ENCODE results near the gene OBP2B.

The OBP2B gene

DNA sequence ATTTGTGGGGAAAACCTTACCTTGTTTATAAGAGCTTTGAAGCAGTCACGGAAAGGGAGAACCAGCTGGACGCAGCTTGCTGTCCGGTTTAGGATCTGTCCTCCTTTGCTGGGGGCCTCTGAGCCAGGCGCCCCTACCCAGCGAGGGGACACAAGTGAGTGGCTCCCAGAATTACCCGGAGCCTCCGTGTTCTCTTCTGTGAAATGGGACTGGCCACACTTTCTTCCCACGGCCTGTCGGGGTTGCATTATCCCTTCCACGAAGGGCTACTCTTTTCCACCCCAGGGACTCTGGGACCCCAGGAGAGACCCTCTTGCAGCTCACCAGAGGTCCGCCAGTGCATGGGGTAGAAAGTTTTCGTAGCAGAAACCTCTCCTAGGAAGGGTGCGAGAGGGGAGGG is 44.9 kb downstream of the OBP2B start:
- no peak for DNase-seq

DNA sequence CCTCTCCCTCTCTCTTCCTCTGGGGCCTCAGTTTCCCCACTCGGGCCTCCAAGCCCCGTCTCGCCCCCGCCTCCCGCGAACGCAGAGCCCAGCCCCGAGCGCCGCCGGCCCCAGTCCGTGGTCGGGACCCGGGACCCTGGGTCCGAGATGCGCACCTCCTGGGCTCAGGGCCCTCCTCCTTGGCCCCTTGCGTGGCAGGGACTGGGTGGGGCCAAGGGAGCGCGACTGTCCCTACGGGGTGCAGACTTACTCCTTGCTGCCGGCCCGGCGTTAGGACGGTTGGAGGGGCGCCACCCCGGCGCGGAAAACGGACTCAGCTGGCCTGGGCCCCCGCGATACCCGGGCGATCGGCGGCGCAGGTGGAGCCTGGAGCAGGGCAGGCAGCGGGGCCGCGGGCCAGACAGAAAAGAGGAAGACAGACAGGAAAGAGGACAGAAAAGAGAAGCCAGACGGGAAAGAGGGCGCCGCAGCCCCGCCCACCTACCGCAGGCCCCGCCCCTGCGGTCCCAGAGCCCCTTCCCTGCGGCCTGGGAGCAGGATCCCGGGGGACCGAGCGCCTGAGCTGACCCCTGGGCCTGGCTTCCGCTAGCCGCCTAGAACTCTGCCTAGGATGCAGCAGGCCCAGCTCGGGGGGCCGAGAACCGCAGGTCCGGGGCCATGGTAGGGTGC is 45.4 kb downstream of the OBP2B start, which contains the start of gene GBGT1:
Gene GBGT1, minus strand, starts transcription at position 411 of the 669 bp plus-strand sequence. CDS start 1,502 bp downstream, outside the sequence.
- DNase-seq, result peak; percentile 37

DNA sequence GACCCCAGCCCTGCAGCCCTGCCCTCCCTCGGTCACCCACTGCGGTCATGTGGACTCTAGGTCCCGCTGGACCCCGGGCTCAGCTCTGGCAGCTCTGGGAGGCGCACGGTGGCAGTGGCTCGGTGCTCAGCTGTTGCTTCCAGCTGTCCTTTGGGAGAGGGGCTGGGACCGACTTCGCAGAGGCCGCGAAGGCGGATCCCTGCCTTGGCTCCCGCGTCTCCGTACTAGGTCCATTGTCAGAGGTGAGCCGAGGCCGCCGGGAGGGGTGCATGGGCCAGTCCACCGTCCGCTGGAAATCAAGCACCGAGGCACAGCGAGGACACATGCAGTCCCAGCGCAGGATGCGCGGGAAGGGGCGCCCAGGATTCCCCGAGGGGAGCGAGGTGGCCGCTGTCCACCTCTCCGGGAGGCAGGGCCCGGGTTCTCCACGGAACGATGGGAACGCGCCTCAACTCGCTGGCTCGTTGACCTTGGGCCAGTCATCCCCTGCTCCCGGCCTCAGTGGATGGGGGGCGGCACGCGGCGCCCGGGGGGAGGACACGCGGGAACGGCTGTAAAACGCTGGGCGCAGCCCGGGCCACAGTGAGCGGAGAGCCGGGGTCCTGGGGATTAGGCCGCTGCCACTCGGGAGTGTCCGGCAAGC is 46.1 kb downstream of the OBP2B start:
- DNase-seq, result no peak

DNA sequence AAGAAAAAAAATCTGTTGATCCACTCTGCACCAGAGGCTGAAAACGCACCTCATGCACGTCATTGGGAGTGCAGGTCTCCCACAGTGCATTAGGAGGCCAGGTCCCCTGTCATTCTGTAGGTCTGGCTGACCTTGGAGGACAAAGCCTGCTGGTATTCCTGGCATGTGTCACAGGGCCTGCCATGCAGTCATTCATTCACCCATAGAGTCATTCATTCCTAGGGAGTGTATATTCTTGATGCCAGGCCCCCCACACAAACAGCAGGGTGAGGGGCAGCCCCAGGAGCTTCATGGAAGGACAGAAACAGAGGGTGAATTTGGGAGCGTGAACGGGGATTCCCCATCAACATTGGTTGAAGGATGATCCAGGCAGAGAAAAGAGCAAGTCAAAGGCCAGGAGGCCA is 47.5 kb downstream of the OBP2B start:
- DNase-seq, result no peak

DNA sequence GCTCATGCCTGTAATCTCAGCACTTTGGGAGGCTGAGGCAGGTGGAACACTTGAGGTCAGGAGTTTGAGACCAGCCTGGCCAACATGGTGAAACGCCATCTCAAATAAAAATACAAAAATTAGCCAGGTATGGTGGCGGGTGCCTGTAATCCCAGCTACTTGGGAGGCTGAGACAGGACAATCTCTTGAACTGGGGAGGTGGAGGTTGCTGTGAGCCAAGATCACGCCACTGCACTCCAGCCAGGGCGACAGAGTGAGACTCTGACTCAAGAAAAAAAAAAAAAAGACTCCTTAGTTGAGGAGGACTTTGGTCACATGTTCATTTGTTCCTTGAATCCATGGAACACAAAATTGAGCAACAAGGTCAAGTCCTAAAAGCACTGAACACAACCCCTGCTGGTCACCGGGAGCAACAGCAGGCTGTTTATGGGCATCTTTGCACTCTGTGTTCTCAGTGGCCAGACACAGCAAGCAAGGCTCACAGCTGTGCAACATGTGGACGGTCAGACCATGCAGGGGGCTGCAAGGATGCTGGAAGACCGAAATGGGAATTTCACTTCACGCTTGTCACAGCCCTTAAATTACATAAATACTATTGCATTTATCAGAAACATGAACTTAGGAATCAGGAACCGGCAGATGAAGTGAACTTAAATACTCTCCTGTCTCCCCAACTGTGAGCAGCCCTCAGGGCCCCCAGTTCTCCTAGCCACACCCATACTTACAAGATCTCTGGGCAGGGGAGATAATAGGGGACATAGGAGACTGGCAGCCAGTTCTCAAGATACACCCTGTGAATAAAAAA is 48.1 kb downstream of the OBP2B start:
- peak; percentile 32 for DNase-seq

DNA sequence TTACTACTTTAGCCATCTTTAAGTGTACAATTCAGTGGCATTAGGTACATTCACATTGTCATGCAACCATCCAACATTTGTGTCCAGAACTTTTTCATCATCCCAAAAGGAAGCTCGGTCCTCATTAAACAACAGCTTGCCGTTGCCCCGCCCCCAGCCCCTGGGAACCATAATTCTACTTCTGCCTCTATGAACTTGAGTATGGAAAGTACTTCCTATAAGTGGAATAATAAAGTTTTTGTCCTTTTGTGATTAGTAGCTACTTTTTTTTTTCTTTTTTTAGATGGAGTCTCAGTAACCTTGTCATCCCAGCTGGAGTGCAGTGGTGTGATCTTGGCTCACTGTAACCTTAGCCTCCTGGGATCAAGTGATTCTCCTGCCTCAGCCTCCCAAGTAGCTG is 50.4 kb downstream of the OBP2B start:
- no peak for DNase-seq

Measured in activated naive CD4-positive, alpha-beta T cell treated with anti-CD3 and anti-CD28 coated beads, Interleukin-2, amount 50 U/mL, for 16 hours (primary cell).